GM12878 (cell line): ENCODE results near the gene EVA1A. TPM values are rescaled to one million over a fixed set of nuclear protein-coding genes. Genes with fewer than 3 reads are reported as not detected.

Experiments
- ATAC-seq: fragments of 200-7000 bp; cut with Tn5 transposase; 3 replicates; pipeline ENCODE4 v1.9.1; 2020; ENCODE audit warnings: mild to moderate bottlenecking, moderate library complexity
- BruUV-seq: library from RNA; stranded (reverse); fragments of 400-500 nt; replicated peaks from 2 replicates; lab custom pipeline; 2021; lab: Mats Ljungman, UMichigan
- CTCF ChIA-PET: fragments of 300-600 bp; sonication (Branson Sonifier 250); formaldehyde crosslinking; extraction: SDS; loops from one replicate; lab custom pipeline; 2021; ENCODE audit warnings: inconsistent platforms; lab: Yijun Ruan, JAX
- POLR2A ChIA-PET: fragments of 350-600 bp; formaldehyde crosslinking; extraction: SDS; loops from one replicate; lab custom pipeline; 2021; ENCODE audit warnings: inconsistent platforms; lab: Charles Lee
- RAD21 ChIA-PET: fragments of 300-600 bp; sonication (Branson Sonifier 250); formaldehyde crosslinking; loops from one replicate; lab custom pipeline; 2023; ENCODE audit warnings: antibody characterized with exemption; ENCODE audit not compliant: unreplicated experiment; lab: Charles Lee
- SMC1A ChIA-PET: fragments of 300-600 bp; sonication (Branson Sonifier 250); formaldehyde crosslinking; loops from one replicate; lab custom pipeline; 2023; ENCODE audit not compliant: unreplicated experiment, uncharacterized antibody; lab: Charles Lee
- DNase-seq: peaks from one replicate; pipeline ENCODE4 v3.0.0-alpha.2; 2011; ENCODE audit warnings: low read depth, low spot score
- FAIRE-seq: peaks from 3 replicates; lab custom pipeline; 2011; peaks lifted over from hg19 to GRCh38; lab: Jason Lieb, UNC
- H2AFZ ChIP-seq: 2 replicates; pipeline ENCODE4 v1.6.0; 2011; ENCODE audit warnings: low read depth, low read length, control low read depth; ENCODE audit not compliant: control insufficient read depth
- H3K27ac ChIP-seq: 2 replicates; pipeline ENCODE4 v1.5.1; 2011; ENCODE audit warnings: control low read depth; ENCODE audit not compliant: control insufficient read depth, insufficient read depth
- H3K27me3 ChIP-seq, 2 experiments: replicated peaks in 1 of 2; 2 replicates each; pipeline versions ENCODE4 v1.6.0 to v1.6.1; 2011; ENCODE audit warnings: low read length in 1 of 2; ENCODE audit not compliant: control insufficient read depth in 2 of 2, insufficient read depth in 2 of 2
- H3K36me3 ChIP-seq, 2 experiments: 2 replicates each; pipeline ENCODE4 v1.5.1; 2011; ENCODE audit warnings: low read length in 1 of 2; ENCODE audit not compliant: control insufficient read depth in 2 of 2, insufficient read depth in 2 of 2
- H3K4me1 ChIP-seq: 2 replicates; pipeline ENCODE4 v1.6.1; 2011; ENCODE audit warnings: mild to moderate bottlenecking, low read length, moderate library complexity, mixed read lengths; ENCODE audit not compliant: control insufficient read depth, insufficient read depth
- H3K4me2 ChIP-seq: 2 replicates; pipeline ENCODE4 v1.6.0; 2011; ENCODE audit warnings: control low read depth; ENCODE audit not compliant: control insufficient read depth, insufficient read depth
- H3K4me3 ChIP-seq: fragments of 200-600 bp; sonication (generic); 2 replicates; pipeline ENCODE4 v1.5.1; 2016
- H3K79me2 ChIP-seq: 2 replicates; pipeline ENCODE4 v1.6.0; 2011; ENCODE audit warnings: low read length; ENCODE audit not compliant: control insufficient read depth, insufficient read depth
- H3K9ac ChIP-seq: 2 replicates; pipeline ENCODE4 v1.8.0; 2011; ENCODE audit warnings: low read length, control low read depth, mixed read lengths; ENCODE audit not compliant: control insufficient read depth, insufficient read depth
- H3K9me3 ChIP-seq: replicated peaks from 3 replicates; pipeline ENCODE4 v1.5.1; 2011; ENCODE audit warnings: mild to moderate bottlenecking, low read length; ENCODE audit not compliant: control insufficient read depth, insufficient read depth
- H4K20me1 ChIP-seq: 2 replicates; pipeline ENCODE4 v1.6.0; 2011; ENCODE audit not compliant: control insufficient read depth, insufficient read depth
- ASH2L ChIP-seq: fragments of 300-600, 200-600 bp; sonication (generic); IDR thresholded peaks from 2 replicates; pipeline ENCODE4 v1.6.1; 2017; ENCODE audit warnings: low read depth, mild to moderate bottlenecking, borderline replicate concordance
- CHD2 ChIP-seq: IDR thresholded peaks from 2 replicates; pipeline ENCODE4 v1.6.1; 2011; ENCODE audit warnings: low read depth, low read length, improper control_type of control experiment, borderline replicate concordance
- FOS ChIP-seq: IDR thresholded peaks from 3 replicates; pipeline ENCODE4 v1.6.1; 2011; ENCODE audit warnings: borderline replicate concordance; ENCODE audit not compliant: insufficient read length; ENCODE audit errors: extremely low read depth
- NFXL1 ChIP-seq: fragments of 450-650 bp; IDR thresholded peaks from 2 replicates; pipeline ENCODE4 v1.6.1; 2017; ENCODE audit warnings: antibody characterized with exemption, mild to moderate bottlenecking, borderline replicate concordance
- PAX5 ChIP-seq: IDR thresholded peaks from 2 replicates; pipeline ENCODE4 v1.6.1; 2011; ENCODE audit warnings: low read depth, low read length, borderline replicate concordance
- POU2F2 ChIP-seq: IDR thresholded peaks from 3 replicates; pipeline ENCODE4 v1.6.1; 2011; ENCODE audit warnings: low read depth, mild to moderate bottlenecking, low read length, borderline replicate concordance
- USF1 ChIP-seq: IDR thresholded peaks from 2 replicates; pipeline ENCODE4 v1.6.1; 2011; ENCODE audit warnings: borderline replicate concordance, low read depth, mild to moderate bottlenecking, moderate library complexity, mixed read lengths, low read length; ENCODE audit not compliant: insufficient read depth; ENCODE audit errors: extremely low read length
- YBX1 ChIP-seq: fragments of 450-650 bp; IDR thresholded peaks from 2 replicates; pipeline ENCODE4 v1.6.1; 2016; ENCODE audit warnings: antibody characterized with exemption
- ZNF384 ChIP-seq: IDR thresholded peaks from 2 replicates; pipeline ENCODE4 v1.6.1; 2012; ENCODE audit warnings: low read depth, mild to moderate bottlenecking, low read length, improper control_type of control experiment, borderline replicate concordance
- WGBS: methylation state at CpG from one replicate; pipeline ENCODE4 v1.1.6; 2016; ENCODE audit warnings: low lambda C conversion rate; ENCODE audit not compliant: insufficient replicate concordance, insufficient coverage; ENCODE audit errors: missing lambda C conversion rate; 5-methylcytosine and 5-hydroxymethylcytosine counted together
- in situ Hi-C: fragments of 300-500 bp; cut with MboI; formaldehyde crosslinking; loops from 9 replicates; pipeline ENCODE4 v1.14.3; 2018; ENCODE audit warnings: mixed read lengths
- intact Hi-C: fragments of 100-400 bp; cut with micrococcal nuclease; formaldehyde crosslinking; loops from one replicate; pipeline ENCODE4 v1.14.2; 2022; ENCODE audit not compliant: unreplicated experiment
- polyA plus RNA-seq, 11 experiments: library from polyadenylated mRNA; depleted of rRNA in 4 of 11; unstranded in 6 of 11; stranded (reverse) in 5 of 11; fragments of >200 nt; fragmentation: Nextera tagmentation in 4 of 11; fragmentation: Illumina TruSeq in 1 of 11; extraction: Ambion mirVana in 4 of 11; extraction: Trizol in 1 of 11; gene quantifications; 1 replicate in 1 of 11; 2 replicates in 10 of 11; pipeline versions ENCODE4 v1.2.1 to v1.2.3, GENCODE V29; 2011 to 2016; ENCODE audit warnings: inconsistent platforms in 2 of 11, missing spikeins in 2 of 11, low read depth in 1 of 11
- total RNA-seq, 4 experiments: library from RNA; depleted of rRNA in 3 of 4; stranded (reverse); fragments of >200 nt in 3 of 4; fragmentation: Illumina TruSeq in 1 of 4; extraction: Trizol in 1 of 4; gene quantifications; 2 replicates each; pipeline versions ENCODE4 v1.2.1 to v1.2.3, GENCODE V29; 2013 to 2021

EVA1A gene
- total and polyA plus RNA-seq, 10 of the 15 experiments (the other 5 are each of a cell fraction or from before 2014, with no cell fraction given): 0.13 to 1.0 (median 0.34) TPM; not detected in 5

GRCh38 chr2:75592888-75593287 is 32.1 kb upstream of the EVA1A start (continued):
- TF ChIP-seq NFXL1: no peak
- TF ChIP-seq PAX5: no peak
- TF ChIP-seq ZNF384: no peak
- no peak for TF ChIP-seq USF1
- TF ChIP-seq FOS: no peak

- SMC1A ChIA-PET: no interaction called here
- Histone ChIP-seq H3K27ac (no peak overlapping the region), H2AFZ (no peak overlapping the region), H3K4me1 (no peaks in the 10 kb centered on the region), H3K9ac (no peak overlapping the region), H3K79me2 (no peaks in the 10 kb centered on the region), H3K27me3 (no peaks in the 10 kb centered on the region), H3K4me3 (no peak overlapping the region), H3K36me3 (no peaks in the 10 kb centered on the region), H3K9me3 (no peaks in the 10 kb centered on the region), H3K4me2 (no peak overlapping the region), H4K20me1 (no peaks in the 10 kb centered on the region)
- WGBS: 7% methylated on average over 4 of the region's 4 CpGs
- intact Hi-C loops (no loop called here), in situ Hi-C loops (no loop called here)
- RAD21 ChIA-PET: interaction anchor here (1.3 kb wide), 1 partner anchor 159 kb away, joined by 3 read pairs; no protein-coding TSS in a partner anchor
- TF ChIP-seq CHD2: no peak
- TF ChIP-seq YBX1: no peak
- peak; percentile 68; the same call in 1 of the 3 replicates for TF ChIP-seq POU2F2
- no peak for TF ChIP-seq ASH2L
- no TSS peak for BruUV-seq
- DNase-seq (no peak), ATAC-seq (no peak), FAIRE-seq (no peak)
- POLR2A ChIA-PET: no interaction called here
- CTCF ChIA-PET: no interaction called here
Measured at GRCh38 chr2:75592030-75592429, 31.3 kb upstream of the EVA1A start.
